ENCODE data around the gene NRIP1. TPM values are rescaled to one million over a fixed set of nuclear protein-coding genes. Genes with fewer than 3 reads are reported as not detected.

Gene NRIP1
- total and polyA plus RNA-seq, 2 of the 8 experiments (the other 6 are each of a cell fraction or from before 2014, with no cell fraction given), result 1.5 to 9.3 TPM

DNA sequence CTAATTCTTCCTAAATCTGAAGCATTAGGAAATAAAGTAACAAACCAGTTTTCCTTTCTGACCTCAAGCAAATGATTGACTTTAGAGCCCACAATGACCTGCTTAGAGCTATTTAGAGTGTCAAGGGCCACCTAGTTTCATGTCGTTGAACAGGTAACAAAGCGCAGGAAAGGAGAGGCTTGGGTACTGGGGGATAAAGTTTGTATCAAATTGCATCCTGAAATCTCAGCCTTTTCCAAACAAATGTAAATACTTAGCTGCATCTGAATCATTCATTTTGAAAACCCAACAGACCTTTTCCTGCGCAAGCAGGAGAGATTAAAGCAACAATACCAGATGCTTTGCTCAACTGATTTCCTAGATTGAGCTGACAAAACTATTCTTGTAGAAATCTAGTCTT is 121.2 kb downstream of the NRIP1 start:
- H3K27me3 ChIP-seq (replicated peaks in 1 of 4; ENCODE audit: control insufficient read depth in 3 of 4, extremely low read depth in 1 of 4, insufficient read depth in 3 of 4, low read length in 3 of 4), result no peaks in the 10 kb centered on the region
- no peak overlapping the region for H2BK15ac ChIP-seq (ENCODE audit: low read length)

More for the DNA sequence above, 121.2 kb downstream of the NRIP1 start:
- Histone ChIP-seq H2BK12ac (ENCODE audit: low read depth, low read length) (no peak overlapping the region), H3K14ac (ENCODE audit: insufficient read length) (no peak overlapping the region), H3K9me3 (ENCODE audit: insufficient read depth in 2 of 2, low read depth in 1 of 2, low read length in 1 of 2) (peaks cover 14 to 15% of the 10 kb centered on the region in 2 experiments; a peak in 3 of 4 replicates), H2BK5ac (ENCODE audit: low read depth, low read length) (no peak overlapping the region), H4K20me1 (replicated peaks in 1 of 2; ENCODE audit: control insufficient read depth in 1 of 2, insufficient read depth in 2 of 2, low read length in 2 of 2) (no peaks in the 10 kb centered on the region), H3K23ac (ENCODE audit: insufficient read length) (no peak overlapping the region), H3K56ac (replicated peaks; ENCODE audit: insufficient read length, low read depth, low read length) (no peak overlapping the region), H3K36me3 (ENCODE audit: control insufficient read depth in 2 of 4, insufficient read depth in 4 of 4, low read length in 3 of 4) (0 out of 8 replicates have a peak, but pooled peaks cover 0 to 4% (median 0%) of the 10 kb centered on the region in 4 experiments), H3K4me1 (replicated peaks in 1 of 4; ENCODE audit: control insufficient read depth in 3 of 4, insufficient read depth in 4 of 4, low read length in 3 of 4) (peaks cover 0 to 4% (median 0%) of the 10 kb centered on the region in 4 experiments; a peak in 1 of 7 replicates), H4K91ac (replicated peaks; ENCODE audit: insufficient read length, low read length) (no peak overlapping the region), H3K18ac (ENCODE audit: extremely low read depth, low read length) (no peak overlapping the region), H3K27ac (ENCODE audit: low read depth, low read length) (no peak overlapping the region), H2BK20ac (ENCODE audit: low read length) (no peak overlapping the region), H3K79me2 (ENCODE audit: control insufficient read depth in 1 of 2, insufficient read depth in 2 of 2, low read length in 2 of 2) (no peaks in the 10 kb centered on the region), H3K79me1 (ENCODE audit: low read depth, low read length) (no peaks in the 10 kb centered on the region), H3K23me2 (ENCODE audit: low read depth, low read length) (no peaks in the 10 kb centered on the region), H2AFZ (ENCODE audit: low read length) (peak overlapping the region; percentile 58; the same call in 1 of the 2 replicates), H3K9ac (replicated peaks in 1 of 4; ENCODE audit: extremely low read depth in 1 of 4, low read depth in 3 of 4, low read length in 3 of 4) (no peak overlapping the region), H3K4ac (replicated peaks; ENCODE audit: insufficient read length, low read depth, low read length) (no peak overlapping the region), H2AK5ac (ENCODE audit: low read depth, low read length) (no peak overlapping the region), H3K4me2 (ENCODE audit: insufficient read depth in 1 of 2, low read depth in 2 of 2, low read length in 2 of 2) (no peak overlapping the region), H3K4me3 (ENCODE audit: extremely low read depth in 1 of 4, insufficient read depth in 2 of 4, low read depth in 3 of 4, low read length in 4 of 4) (no peak overlapping the region), H2BK120ac (replicated peaks; ENCODE audit: low read depth, low read length) (no peak overlapping the region), H4K5ac (ENCODE audit: insufficient read length, low read depth, low read length) (no peak overlapping the region), H4K8ac (ENCODE audit: extremely low read depth, insufficient read depth, low read length) (no peak overlapping the region)
- POLR2A ChIA-PET (ENCODE audit: partially characterized antibody), result no interaction called here
- CTCF ChIA-PET (ENCODE audit: partially characterized antibody), result interaction anchor here (0.7 kb wide), 1 partner anchor 18 kb away, joined by 3 read pairs; no protein-coding TSS in a partner anchor
- FAIRE-seq (no peak), DNase-seq (ENCODE audit: low read depth in 1 of 2, low spot score in 2 of 2) (no peak)
- 81% methylated on average over 3 of the region's 3 CpGs; no CpG with 5 or more reads in 1 of the 2 experiments for WGBS, 2 experiments (ENCODE audit: extremely low coverage in 1 of 2, insufficient coverage in 1 of 2, insufficient read length in 1 of 2, insufficient replicate concordance in 2 of 2, low coverage in 1 of 2, low lambda C conversion rate in 2 of 2, missing lambda C conversion rate in 1 of 2)
- TF ChIP-seq NRF1 (IDR thresholded peaks at IDR 0.05; ENCODE audit: low read depth, low read length), result no peak
- TF ChIP-seq TAF1 (IDR thresholded peaks at IDR 0.05; ENCODE audit: low read depth, low read length), result no peak
- no peak for TF ChIP-seq JUN (IDR thresholded peaks at IDR 0.05; ENCODE audit: low read depth, low read length)
- TF ChIP-seq E2F6 (IDR thresholded peaks at IDR 0.05), result no peak
